Breast epithelium (tissue), 3 donors: Measurements from ENCODE around the gene GPX5.

Experiments used
- POLR2A ChIP-seq: fragments of 450-650 bp; IDR thresholded peaks from one replicate; pipeline ENCODE4 v1.6.1; 2016; ENCODE audit warnings: antibody characterized with exemption, mild to moderate bottlenecking, moderate library complexity
- TF ChIP-seq, protein P1 (sequence below), 3 donors: fragments of 450-650 bp; IDR thresholded peaks; one replicate each; pipeline ENCODE4 v1.5.1; 2016 to 2017; ENCODE audit warnings: antibody characterized with exemption in 3 of 3, mild to moderate bottlenecking in 3 of 3, moderate library complexity in 3 of 3

DNA sequence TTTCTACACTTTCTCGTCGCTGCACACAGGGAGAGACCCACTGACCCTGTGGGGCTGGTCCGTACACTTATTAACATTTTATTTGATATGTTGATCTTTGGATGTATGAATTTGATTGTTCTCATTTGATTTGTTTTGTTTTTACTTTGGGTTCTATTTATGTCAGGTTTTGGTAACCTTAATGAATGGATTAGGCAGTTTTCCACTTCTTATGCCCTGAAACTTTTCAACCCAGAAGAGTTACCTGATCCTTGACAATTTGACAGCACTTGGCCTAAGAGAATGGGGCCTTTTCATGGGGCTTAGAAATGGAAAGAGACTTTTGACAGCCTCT lies 33.7 kb upstream of the GPX5 start:
- no peak for TF ChIP-seq POLR2A
- TF ChIP-seq, protein P1, sequence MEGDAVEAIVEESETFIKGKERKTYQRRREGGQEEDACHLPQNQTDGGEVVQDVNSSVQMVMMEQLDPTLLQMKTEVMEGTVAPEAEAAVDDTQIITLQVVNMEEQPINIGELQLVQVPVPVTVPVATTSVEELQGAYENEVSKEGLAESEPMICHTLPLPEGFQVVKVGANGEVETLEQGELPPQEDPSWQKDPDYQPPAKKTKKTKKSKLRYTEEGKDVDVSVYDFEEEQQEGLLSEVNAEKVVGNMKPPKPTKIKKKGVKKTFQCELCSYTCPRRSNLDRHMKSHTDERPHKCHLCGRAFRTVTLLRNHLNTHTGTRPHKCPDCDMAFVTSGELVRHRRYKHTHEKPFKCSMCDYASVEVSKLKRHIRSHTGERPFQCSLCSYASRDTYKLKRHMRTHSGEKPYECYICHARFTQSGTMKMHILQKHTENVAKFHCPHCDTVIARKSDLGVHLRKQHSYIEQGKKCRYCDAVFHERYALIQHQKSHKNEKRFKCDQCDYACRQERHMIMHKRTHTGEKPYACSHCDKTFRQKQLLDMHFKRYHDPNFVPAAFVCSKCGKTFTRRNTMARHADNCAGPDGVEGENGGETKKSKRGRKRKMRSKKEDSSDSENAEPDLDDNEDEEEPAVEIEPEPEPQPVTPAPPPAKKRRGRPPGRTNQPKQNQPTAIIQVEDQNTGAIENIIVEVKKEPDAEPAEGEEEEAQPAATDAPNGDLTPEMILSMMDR (IDR thresholded peaks at IDR 0.05) = no peak
